ENCODE results near the gene FOSL1. TPM values are rescaled to one million over a fixed set of nuclear protein-coding genes. Genes with fewer than 3 reads are reported as not detected.
A peak's percentile ranks its signal among the peaks of the same experiment; 100 is the strongest.

Gene FOSL1
- total and polyA plus RNA-seq, 2 donors (not counting 1 experiment from before 2014, with no cell fraction given) = 2.3 TPM; not detected in 1

DNA sequence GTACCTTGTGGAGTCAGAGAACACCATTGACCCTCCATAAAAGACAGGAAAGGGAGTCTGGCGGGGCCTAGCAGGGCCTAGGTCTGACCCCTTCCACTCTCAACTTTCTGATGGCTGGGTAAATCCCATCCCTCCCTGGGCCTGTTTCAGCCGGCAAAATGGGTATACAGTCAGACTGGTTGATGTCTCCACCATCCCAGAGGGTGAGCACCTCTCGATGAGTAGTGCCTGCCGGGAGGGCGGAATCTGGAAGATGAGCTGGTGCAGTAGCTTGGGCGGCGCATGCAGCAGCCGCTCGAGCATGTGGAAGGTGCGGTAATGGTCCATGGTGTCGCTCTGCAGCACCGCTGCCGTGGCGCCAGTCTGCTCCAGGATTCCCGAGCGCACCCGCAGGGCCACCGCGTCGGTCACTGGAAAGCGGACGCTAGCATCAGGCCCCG is 12.4 kb downstream of the FOSL1 start:
- no peak for ATAC-seq (ENCODE audit: low read depth)
- Histone ChIP-seq H3K36me3 (replicated peaks in 1 of 2; ENCODE audit: control extremely low read depth in 1 of 2, control insufficient read depth in 1 of 2, extremely low read depth in 1 of 2, insufficient read depth in 2 of 2, low read length in 1 of 2) (peaks cover 0 to 28% of the 10 kb centered on the region in 2 experiments), H3K4me2 (replicated peaks; ENCODE audit: low read depth, low read length, poor library complexity, severe bottlenecking) (peak overlapping the region; percentile 99), H4K20me1 (ENCODE audit: control insufficient read depth, insufficient read depth, low read length, poor library complexity, severe bottlenecking) (peaks cover 26% of the 10 kb centered on the region), H3K27me3 (replicated peaks in 1 of 4; ENCODE audit: control extremely low read depth in 1 of 4, control insufficient read depth in 3 of 4, insufficient read depth in 4 of 4, low read length in 3 of 4) (no peaks in the 10 kb centered on the region), H3K79me2 (ENCODE audit: control insufficient read depth, insufficient read depth, low read length) (peaks cover 40% of the 10 kb centered on the region), H3K9me3 (ENCODE audit: control extremely low read depth in 1 of 3, control insufficient read depth in 2 of 3, insufficient read depth in 1 of 3, low read length in 2 of 3) (no peaks in the 10 kb centered on the region), H2AFZ (ENCODE audit: insufficient read depth, low read depth, low read length, poor library complexity, severe bottlenecking) (peak overlapping the region; percentile 99), H3K4me3 (ENCODE audit: control extremely low read depth in 1 of 5, extremely low read depth in 1 of 5, insufficient read depth in 1 of 5, low read depth in 2 of 5, low read length in 4 of 5) (peak overlapping the region; percentile 63 to 88 (median 75)), H3K9ac (ENCODE audit: low read length) (peak overlapping the region; percentile 96), H3K4me1 (ENCODE audit: control insufficient read depth in 2 of 2, insufficient read depth in 2 of 2, low read length in 2 of 2) (peaks cover 42 to 57% of the 10 kb centered on the region in 2 donors), H3K27ac (ENCODE audit: low read length in 2 of 2) (peak overlapping the region; percentile 85)
- Mint-ChIP-seq H3K4me1 (peaks cover 61% of the 10 kb centered on the region), H3K4me3 (peak overlapping the region; percentile 98), H3K9me3 (ENCODE audit: insufficient read depth) (no peaks in the 10 kb centered on the region), H3K27ac (peak overlapping the region; percentile 98), H3K27me3 (no peaks in the 10 kb centered on the region)
- ChIA-PET POLR2A (interaction anchor here (0.6 to 6.2 kb wide), 19 partner anchors 10 to 1109 kb away, joined by 3 to 65 read pairs (median 6); partner anchors contain the start of genes BANF1, C11orf68, CFL1 and DRAP1), CTCF (interaction anchor here (0.6 to 15.5 kb wide), 32 partner anchors 9 to 515 kb away, joined by 3 to 244 read pairs (median 6); partner anchors contain the start of genes BANF1, C11orf68, CFL1 and CTSW)
- intact Hi-C loops (cut with micrococcal nuclease) = loop anchor here (1.0 to 2.0 kb wide), 6 partner anchors 15 to 115 kb away; partner anchors contain the start of genes BANF1, C11orf68, DRAP1 and EFEMP2
- TF ChIP-seq, protein P1, sequence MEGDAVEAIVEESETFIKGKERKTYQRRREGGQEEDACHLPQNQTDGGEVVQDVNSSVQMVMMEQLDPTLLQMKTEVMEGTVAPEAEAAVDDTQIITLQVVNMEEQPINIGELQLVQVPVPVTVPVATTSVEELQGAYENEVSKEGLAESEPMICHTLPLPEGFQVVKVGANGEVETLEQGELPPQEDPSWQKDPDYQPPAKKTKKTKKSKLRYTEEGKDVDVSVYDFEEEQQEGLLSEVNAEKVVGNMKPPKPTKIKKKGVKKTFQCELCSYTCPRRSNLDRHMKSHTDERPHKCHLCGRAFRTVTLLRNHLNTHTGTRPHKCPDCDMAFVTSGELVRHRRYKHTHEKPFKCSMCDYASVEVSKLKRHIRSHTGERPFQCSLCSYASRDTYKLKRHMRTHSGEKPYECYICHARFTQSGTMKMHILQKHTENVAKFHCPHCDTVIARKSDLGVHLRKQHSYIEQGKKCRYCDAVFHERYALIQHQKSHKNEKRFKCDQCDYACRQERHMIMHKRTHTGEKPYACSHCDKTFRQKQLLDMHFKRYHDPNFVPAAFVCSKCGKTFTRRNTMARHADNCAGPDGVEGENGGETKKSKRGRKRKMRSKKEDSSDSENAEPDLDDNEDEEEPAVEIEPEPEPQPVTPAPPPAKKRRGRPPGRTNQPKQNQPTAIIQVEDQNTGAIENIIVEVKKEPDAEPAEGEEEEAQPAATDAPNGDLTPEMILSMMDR (IDR thresholded peaks at IDR 0.05) = no peak
- no peak for TF ChIP-seq EZH2 (IDR thresholded peaks at IDR 0.05; ENCODE audit: borderline replicate concordance, insufficient read depth, low read depth, low read length, poor library complexity, severe bottlenecking)
- WGBS (ENCODE audit: insufficient coverage) = 6% methylated on average over 22 of the region's 23 CpGs
- DNase-seq = no peak
